NT2/D1 (cell line): ENCODE results near the gene SLC30A3.

Experiments
- DNase-seq: peaks from one replicate; pipeline ENCODE4 v3.0.0-alpha.2; 2011; ENCODE audit warnings: low read depth, low spot score
- H3K27me3 ChIP-seq: 2 replicates; pipeline ENCODE4 v1.6.0; 2011; ENCODE audit warnings: mild to moderate bottlenecking; ENCODE audit not compliant: insufficient read length, insufficient read depth
- H3K36me3 ChIP-seq: 2 replicates; pipeline ENCODE4 v1.6.1; 2011; ENCODE audit warnings: mild to moderate bottlenecking, low read length, mixed read lengths; ENCODE audit not compliant: insufficient read depth, insufficient read length
- H3K4me1 ChIP-seq: 2 replicates; pipeline ENCODE4 v1.5.1; 2011; ENCODE audit not compliant: insufficient read depth, insufficient read length
- H3K4me3 ChIP-seq: 2 replicates; pipeline ENCODE4 v1.5.1; 2011; ENCODE audit warnings: low read depth; ENCODE audit not compliant: insufficient read length
- H3K9ac ChIP-seq: 2 replicates; pipeline ENCODE4 v1.6.0; 2011; ENCODE audit warnings: low read depth; ENCODE audit not compliant: insufficient read length
- H3K9me3 ChIP-seq: 2 replicates; pipeline ENCODE4 v1.5.1; 2011; ENCODE audit warnings: mild to moderate bottlenecking, low read length; ENCODE audit not compliant: insufficient read depth
- SUZ12 ChIP-seq: IDR thresholded peaks from 2 replicates; pipeline ENCODE4 v1.6.1; 2011; ENCODE audit not compliant: insufficient read length, insufficient read depth; ENCODE audit errors: extremely low read depth
- YY1 ChIP-seq: IDR thresholded peaks from 2 replicates; pipeline ENCODE4 v1.6.1; 2011; ENCODE audit not compliant: insufficient read length, insufficient read depth
- ZNF274 ChIP-seq: IDR thresholded peaks from 2 replicates; pipeline ENCODE4 v1.6.1; 2011; ENCODE audit warnings: mild to moderate bottlenecking, low read depth, low read length

The SLC30A3 gene

DNA sequence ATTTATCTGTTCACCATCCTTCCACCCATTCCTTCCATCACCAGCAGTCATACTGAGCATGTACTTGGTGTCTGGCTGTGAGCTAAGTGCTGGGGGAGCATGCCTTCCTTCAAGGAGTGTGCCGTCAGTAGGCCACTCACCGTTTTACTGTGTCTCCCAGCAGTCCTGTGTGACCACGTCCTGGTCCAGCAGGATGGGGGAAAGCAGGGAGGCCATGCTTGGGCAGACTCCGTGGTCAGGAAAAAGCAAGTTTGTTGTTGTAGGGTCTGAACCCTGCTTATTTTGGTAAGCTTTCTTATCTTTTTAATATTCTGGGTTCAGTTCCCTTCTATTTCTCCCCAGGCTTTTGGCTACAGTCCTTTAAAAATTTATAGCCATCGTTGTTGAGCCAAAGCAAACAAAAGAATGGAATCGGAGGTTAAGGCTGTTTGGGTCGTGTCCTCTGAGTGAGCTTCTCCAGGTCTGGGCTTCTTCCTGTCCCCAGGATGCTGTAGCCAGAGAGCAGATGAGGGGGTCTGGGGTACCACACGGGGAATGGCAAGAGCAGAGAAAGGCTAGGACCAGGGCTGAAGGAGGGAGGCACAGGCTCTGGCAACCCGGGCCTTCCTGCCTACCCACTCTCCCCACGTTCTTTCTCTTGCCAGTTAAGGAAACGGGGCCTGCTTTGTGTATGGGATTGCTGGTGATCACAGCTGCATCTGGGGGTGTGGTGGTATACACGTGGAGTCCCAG is 13.5 kb downstream of the SLC30A3 start:
- H3K4me3 ChIP-seq, result no peak overlapping the region
- TF ChIP-seq ZNF274 (no peak), SUZ12 (no peak), YY1 (no peak)
- DNase-seq, result no peak

DNA sequence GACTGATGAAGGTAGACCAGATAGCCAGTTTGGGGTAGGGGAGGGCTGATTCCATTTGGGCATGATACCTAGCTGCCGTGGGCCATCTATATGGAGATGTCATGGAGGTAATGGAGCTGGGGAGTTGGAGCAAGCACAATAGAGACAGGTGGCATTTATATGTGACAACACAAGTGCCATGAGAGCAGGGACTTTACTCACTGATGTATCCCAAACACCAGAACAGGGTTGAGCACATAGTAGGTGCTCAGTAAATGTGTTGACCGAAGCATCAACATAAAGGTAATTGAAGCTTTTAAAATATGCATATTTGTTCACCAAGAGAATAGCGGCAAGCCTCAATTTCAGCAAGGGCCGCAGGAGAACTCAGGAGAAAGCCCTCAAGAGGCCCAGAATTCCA is 15.0 kb downstream of the SLC30A3 start:
- DNase-seq, result no peak
- no peak overlapping the region for H3K9ac ChIP-seq
- TF ChIP-seq SUZ12, result no peak
- no peak for TF ChIP-seq YY1
- TF ChIP-seq ZNF274, result no peak

More for the DNA sequence above, 13.5 kb downstream of the SLC30A3 start:
- Histone ChIP-seq H3K9me3 (no peaks in the 10 kb centered on the region), H3K36me3 (peaks cover 12% of the 10 kb centered on the region), H3K27me3 (no peaks in the 10 kb centered on the region), H3K4me1 (peaks cover 5% of the 10 kb centered on the region), H3K9ac (no peak overlapping the region)

DNA sequence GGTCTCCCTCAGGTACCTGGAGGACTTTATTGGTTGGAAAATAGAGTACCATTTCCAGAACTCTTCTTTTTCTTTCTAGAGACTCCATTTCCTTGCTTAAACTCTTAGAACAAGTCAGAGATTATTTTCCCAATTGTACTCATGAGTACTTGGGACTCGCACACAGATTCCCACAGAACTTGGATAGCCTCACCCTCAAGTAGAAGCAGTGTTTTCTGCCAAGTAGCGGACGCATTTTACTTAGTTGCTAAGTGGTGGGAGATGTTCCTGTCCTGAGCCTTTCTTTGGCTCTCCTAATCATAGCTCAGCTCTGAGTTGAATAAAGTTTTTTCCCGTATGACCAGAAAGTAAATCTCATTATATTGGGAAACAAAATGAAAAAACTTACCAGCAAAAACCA is 17.2 kb downstream of the SLC30A3 start:
- H3K9me3 ChIP-seq, result no peaks in the 10 kb centered on the region
- peaks cover 49% of the 10 kb centered on the region for H3K36me3 ChIP-seq
- H3K4me1 ChIP-seq, result peaks cover under 1% of the 10 kb centered on the region
- TF ChIP-seq ZNF274, result no peak
- TF ChIP-seq SUZ12, result no peak
- TF ChIP-seq YY1, result no peak
- no peak overlapping the region for H3K4me3 ChIP-seq
- no peaks in the 10 kb centered on the region for H3K27me3 ChIP-seq
- DNase-seq, result no peak
- H3K9ac ChIP-seq, result no peak overlapping the region

More for the DNA sequence above, 15.0 kb downstream of the SLC30A3 start:
- Histone ChIP-seq H3K9me3 (no peaks in the 10 kb centered on the region), H3K27me3 (no peaks in the 10 kb centered on the region), H3K4me1 (peaks cover 5% of the 10 kb centered on the region), H3K36me3 (peaks cover 27% of the 10 kb centered on the region), H3K4me3 (no peak overlapping the region)

DNA sequence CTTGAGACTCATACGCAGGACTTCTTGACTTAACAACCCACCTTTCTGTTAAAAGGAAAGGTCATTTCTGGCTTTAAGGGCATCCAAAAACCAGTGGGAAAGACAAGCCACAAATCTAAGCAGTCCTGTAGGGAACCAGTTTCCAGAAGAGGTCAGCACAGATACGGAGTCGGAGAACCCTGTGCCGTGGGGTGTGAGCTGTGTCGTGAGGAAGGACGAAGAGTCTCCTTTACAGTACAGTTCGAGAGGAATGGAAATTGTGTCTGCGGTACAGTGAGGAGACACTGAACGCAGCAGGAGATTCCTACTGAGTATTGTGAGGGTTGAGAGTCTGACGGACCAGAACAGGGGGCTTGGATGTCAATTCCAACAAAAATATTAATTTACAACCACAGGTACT is 17.7 kb downstream of the SLC30A3 start:
- Histone ChIP-seq H3K9ac (no peak overlapping the region), H3K36me3 (peaks cover 54% of the 10 kb centered on the region), H3K4me3 (no peak overlapping the region), H3K4me1 (no peaks in the 10 kb centered on the region), H3K9me3 (no peaks in the 10 kb centered on the region), H3K27me3 (no peaks in the 10 kb centered on the region)
- no peak for DNase-seq
- TF ChIP-seq SUZ12 (no peak), ZNF274 (no peak), YY1 (no peak)

DNA sequence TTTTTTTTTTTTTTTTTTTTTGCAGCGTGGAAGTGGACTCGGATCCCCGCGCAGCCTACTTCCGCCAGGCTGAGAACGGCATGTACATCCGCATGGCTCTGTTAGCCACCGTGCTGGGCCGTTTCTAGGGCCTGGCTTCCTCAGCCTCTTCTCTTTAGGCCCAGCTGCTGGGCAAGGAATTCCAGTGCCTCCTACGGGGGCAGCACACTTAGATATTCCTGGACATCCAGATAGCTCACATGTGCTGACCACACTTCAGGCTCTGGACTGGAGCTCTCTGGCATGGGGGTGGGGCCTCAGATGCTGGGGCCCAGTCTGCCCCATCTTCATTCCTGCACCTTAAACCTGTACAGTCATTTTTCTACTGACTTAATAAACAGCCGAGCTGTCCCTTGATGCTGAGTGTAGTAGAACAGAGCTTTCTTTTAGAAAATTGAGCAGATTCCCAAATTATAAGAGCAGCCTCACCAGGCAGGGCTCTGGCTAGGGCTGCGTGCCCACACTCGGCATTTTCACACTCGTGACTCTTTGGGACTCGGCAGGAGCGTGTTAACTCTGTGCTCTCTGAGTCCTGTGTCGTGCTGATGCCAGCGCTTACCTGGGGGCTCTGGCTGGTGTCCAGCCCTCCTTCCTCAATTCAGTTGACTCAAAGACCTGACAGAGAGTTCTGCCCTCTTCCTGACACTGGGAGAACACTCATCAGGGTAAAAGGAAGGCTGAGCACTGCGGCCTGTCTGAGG is 19.3 kb downstream of the SLC30A3 start:
- no peaks in the 10 kb centered on the region for H3K4me1 ChIP-seq
- no peak overlapping the region for H3K9ac ChIP-seq
- no peaks in the 10 kb centered on the region for H3K9me3 ChIP-seq
- TF ChIP-seq ZNF274, result no peak
- TF ChIP-seq SUZ12, result no peak
- no peak for TF ChIP-seq YY1
- H3K27me3 ChIP-seq, result no peaks in the 10 kb centered on the region
- DNase-seq, result no peak
- H3K4me3 ChIP-seq, result no peak overlapping the region
- peaks cover 68% of the 10 kb centered on the region for H3K36me3 ChIP-seq

DNA sequence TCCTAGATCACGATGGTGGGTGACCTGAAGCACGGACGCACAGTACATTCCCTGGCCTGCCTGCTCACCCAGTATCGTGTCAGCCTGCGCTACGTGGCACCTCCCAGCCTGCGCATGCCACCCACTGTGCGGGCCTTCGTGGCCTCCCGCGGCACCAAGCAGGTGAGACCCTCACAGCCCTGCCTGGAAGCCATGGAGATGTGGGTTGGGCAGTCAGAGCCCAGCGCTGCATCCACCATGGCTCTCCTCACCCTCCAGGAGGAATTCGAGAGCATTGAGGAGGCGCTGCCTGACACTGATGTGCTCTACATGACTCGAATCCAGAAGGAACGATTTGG is 20.3 kb downstream of the SLC30A3 start:
- no peaks in the 10 kb centered on the region for H3K4me1 ChIP-seq
- no peak for DNase-seq
- TF ChIP-seq ZNF274, result no peak
- no peak for TF ChIP-seq SUZ12
- no peak for TF ChIP-seq YY1
- H3K36me3 ChIP-seq, result peaks cover 78% of the 10 kb centered on the region
- no peak overlapping the region for H3K4me3 ChIP-seq
- no peaks in the 10 kb centered on the region for H3K27me3 ChIP-seq
- no peaks in the 10 kb centered on the region for H3K9me3 ChIP-seq
- no peak overlapping the region for H3K9ac ChIP-seq
